COLO829 (cell line): ENCODE measurements around the gene VAV2.
A peak's percentile ranks its signal among the peaks of the same experiment; 100 is the strongest.

Source experiments
- DNase-seq: peaks from one replicate; pipeline ENCODE4 v3.0.0; 2012; ENCODE audit warnings: low spot score

VAV2 gene

GRCh38 chr9:133727277-133727875, 264.7 kb downstream of the VAV2 start:
- DNase-seq = no peak

GRCh38 chr9:133726401-133727276, 265.5 kb downstream of the VAV2 start:
- DNase-seq = peak; percentile 59

- no peak for DNase-seq
Observed at GRCh38 chr9:133725886-133726285, 266.2 kb downstream of the VAV2 start.

GRCh38 chr9:133718563-133719315, 273.4 kb downstream of the VAV2 start:
- DNase-seq = no peak

GRCh38 chr9:133717113-133718031, 274.8 kb downstream of the VAV2 start:
- no peak for DNase-seq

GRCh38 chr9:133716564-133717112, 275.5 kb downstream of the VAV2 start:
- DNase-seq = no peak

- DNase-seq = no peak
Observed at GRCh38 chr9:133715866-133716563, 276.1 kb downstream of the VAV2 start.

- no peak for DNase-seq
Observed at GRCh38 chr9:133715295-133715865, 276.7 kb downstream of the VAV2 start.

- DNase-seq = no peak
Observed at GRCh38 chr9:133714606-133715294, 277.4 kb downstream of the VAV2 start.

- DNase-seq = no peak
Observed at GRCh38 chr9:133713960-133714495, 278.1 kb downstream of the VAV2 start.

GRCh38 chr9:133713150-133713959, 278.8 kb downstream of the VAV2 start:
- no peak for DNase-seq

GRCh38 chr9:133712221-133713100, 279.7 kb downstream of the VAV2 start:
- no peak for DNase-seq
